NCI-H748 treated with DMSO at 0.1 percent for 48 hours (cell line): ENCODE data around the gene DLGAP1.
"Not testable (repeated sequence)": the region's sequence is repeated elsewhere in the genome, so short reads cannot be mapped to it uniquely, and the experiment has no call there.

Experiments
- DNase-seq: peaks from one replicate; lab custom pipeline; 2025; lab: John Stamatoyannopoulos, UW

DLGAP1 gene

GRCh38 chr18:3658529-3658928 is 796.6 kb downstream of the DLGAP1 start:
- DNase-seq = no peak

- no peak for DNase-seq
Observed at GRCh38 chr18:3655254-3656050, 799.7 kb downstream of the DLGAP1 start.

GRCh38 chr18:3654442-3655253 is 800.5 kb downstream of the DLGAP1 start:
- no peak for DNase-seq

GRCh38 chr18:3653851-3654441 is 801.2 kb downstream of the DLGAP1 start:
- no peak for DNase-seq

GRCh38 chr18:3653263-3653850 is 801.8 kb downstream of the DLGAP1 start:
- no peak for DNase-seq

- no peak for DNase-seq
Observed at GRCh38 chr18:3652380-3653262, 802.5 kb downstream of the DLGAP1 start.

- no peak for DNase-seq
Observed at GRCh38 chr18:3651266-3651665, 803.8 kb downstream of the DLGAP1 start.

GRCh38 chr18:3650521-3651042 is 804.5 kb downstream of the DLGAP1 start:
- not testable (repeated sequence) for DNase-seq

- no peak for DNase-seq
Observed at GRCh38 chr18:3649633-3650426, 805.3 kb downstream of the DLGAP1 start.

- DNase-seq = no peak
Observed at GRCh38 chr18:3649135-3649632, 805.9 kb downstream of the DLGAP1 start.

- DNase-seq = peak; percentile 74
Observed at GRCh38 chr18:3648641-3649040, 806.5 kb downstream of the DLGAP1 start.

GRCh38 chr18:3648200-3648599 is 806.9 kb downstream of the DLGAP1 start:
- DNase-seq = peak; percentile 86

- no peak for DNase-seq
Observed at GRCh38 chr18:3647636-3648035, 807.5 kb downstream of the DLGAP1 start.

- no peak for DNase-seq
Observed at GRCh38 chr18:3645384-3646156, 809.5 kb downstream of the DLGAP1 start.

GRCh38 chr18:3634250-3634939 is 820.7 kb downstream of the DLGAP1 start:
- no peak for DNase-seq

- DNase-seq = no peak
Observed at GRCh38 chr18:3631887-3632286, 823.2 kb downstream of the DLGAP1 start.

- DNase-seq = no peak
Observed at GRCh38 chr18:3626929-3627458, 828.1 kb downstream of the DLGAP1 start.

GRCh38 chr18:3625742-3626091 is 829.4 kb downstream of the DLGAP1 start:
- DNase-seq = no peak
